GDM1 (cell line): ENCODE measurements around the gene ZNF462.
"Not testable (repeated sequence)": the region's sequence is repeated elsewhere in the genome, so short reads cannot be mapped to it uniquely, and the experiment has no call there.

ENCODE experiments used
- DNase-seq: peaks from one replicate; lab custom pipeline; 2025; lab: John Stamatoyannopoulos, UW

ZNF462 gene

DNA sequence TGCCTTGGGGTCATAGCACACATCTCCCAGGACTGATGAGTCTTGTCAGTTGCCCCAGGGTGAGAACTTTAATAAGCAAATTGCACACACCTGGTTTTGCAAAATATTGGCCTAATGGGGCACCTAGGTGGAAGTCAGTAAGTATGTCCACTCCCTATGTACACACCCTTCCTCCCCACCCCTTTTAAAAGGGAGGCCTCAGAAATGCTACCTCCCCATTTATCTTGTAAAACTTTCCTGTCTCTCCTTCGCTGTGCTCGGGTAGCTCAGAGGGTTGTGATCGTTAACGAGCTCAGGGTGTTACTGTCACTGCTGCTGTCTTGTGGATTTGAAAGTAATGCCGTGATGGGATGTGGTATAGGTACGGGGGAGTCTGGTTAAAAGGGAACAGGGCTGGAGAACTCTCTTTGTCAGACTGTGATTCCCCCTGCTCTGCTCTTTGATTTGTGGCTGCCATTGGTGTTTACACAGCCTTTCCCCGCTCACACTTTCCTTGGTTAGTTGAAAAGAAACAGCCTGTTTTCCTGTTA, 26.2 kb downstream of the ZNF462 start:
- no peak for DNase-seq

- no peak for DNase-seq
Observed at GRCh38 chr9:106890608-106891007, 27.6 kb downstream of the ZNF462 start.

DNA sequence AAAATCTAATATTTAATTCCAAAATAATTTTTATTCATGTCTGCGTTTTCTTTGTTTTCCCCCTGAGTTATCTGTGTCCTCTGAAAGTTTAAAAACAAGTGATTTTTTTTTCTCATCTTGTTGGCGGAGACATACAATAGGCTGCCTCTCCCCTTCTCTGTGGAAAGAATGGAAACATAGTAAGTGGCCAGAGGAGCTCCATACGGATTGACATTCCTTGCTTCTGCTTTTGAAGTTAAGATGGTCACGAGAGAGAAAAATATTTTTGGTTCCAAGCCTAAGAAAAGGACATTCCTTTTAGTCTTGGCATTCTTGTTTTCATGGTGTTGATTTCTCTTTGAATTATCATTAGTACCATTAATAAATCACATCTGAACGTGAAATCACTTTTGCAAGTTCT, 28.3 kb downstream of the ZNF462 start:
- no peak for DNase-seq

DNA sequence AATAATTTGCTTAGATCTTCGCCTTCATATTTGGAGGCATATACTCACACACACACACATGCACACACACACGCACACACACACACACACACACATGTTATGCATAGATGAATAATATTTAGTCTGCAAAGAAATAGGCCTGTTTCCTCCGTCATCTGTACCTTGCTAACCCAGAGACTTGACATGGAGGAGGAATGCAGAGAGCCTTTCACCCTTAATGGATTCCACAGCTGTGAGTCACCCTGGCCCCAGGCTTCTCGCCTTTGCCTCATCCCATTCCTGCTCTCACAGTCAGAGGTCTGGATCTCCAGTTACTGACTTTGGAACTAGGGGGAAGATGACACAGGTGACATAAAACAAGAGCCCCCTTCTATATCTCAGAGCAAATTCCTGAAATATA, 29.7 kb downstream of the ZNF462 start:
- DNase-seq, result no peak

GRCh38 chr9:106893088-106893487, 30.1 kb downstream of the ZNF462 start:
- DNase-seq, result no peak

DNA sequence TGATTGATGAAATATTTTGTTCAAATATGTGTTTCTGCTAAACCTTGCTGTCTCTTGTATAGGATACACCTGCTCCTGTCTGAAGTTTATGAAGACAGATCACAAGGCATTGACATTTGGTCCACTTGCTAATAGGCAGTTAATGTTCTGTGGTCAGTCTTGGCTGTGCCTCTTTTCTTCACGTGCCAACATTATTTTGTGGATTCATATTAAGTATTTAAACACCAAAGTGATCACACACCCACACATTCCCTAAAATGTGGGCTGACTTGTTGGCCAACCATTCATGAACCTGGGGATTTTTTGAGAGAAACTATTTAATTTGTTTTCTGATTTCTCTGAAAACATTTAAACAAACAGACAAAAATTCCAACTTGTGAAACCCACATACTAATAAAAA, 33.7 kb downstream of the ZNF462 start:
- DNase-seq, result no peak

- DNase-seq, result no peak
Observed at GRCh38 chr9:106897236-106897635, 34.3 kb downstream of the ZNF462 start.

DNA sequence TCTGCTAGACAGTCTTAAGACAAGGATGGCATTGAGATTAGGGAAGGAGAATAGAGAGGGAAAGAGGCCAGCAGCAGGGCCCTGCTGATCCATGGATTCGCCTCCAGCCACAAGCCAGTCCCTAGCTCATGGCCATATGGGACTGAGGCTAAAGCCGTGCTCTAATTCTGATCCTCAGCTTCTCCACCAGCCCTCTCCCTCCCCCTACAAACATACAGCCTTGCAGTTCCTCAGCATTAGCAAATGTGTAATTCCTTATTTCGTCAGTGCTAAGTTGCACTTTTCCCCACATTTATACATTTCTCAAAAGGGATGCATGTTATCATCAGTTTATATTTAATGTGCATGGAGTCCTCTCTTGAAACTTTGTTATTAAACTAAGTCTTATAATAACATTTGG, 34.8 kb downstream of the ZNF462 start:
- no peak for DNase-seq

- not testable (repeated sequence) for DNase-seq
Observed at GRCh38 chr9:106900523-106900922, 37.6 kb downstream of the ZNF462 start.

- DNase-seq, result no peak
Observed at GRCh38 chr9:106906129-106906528, 43.2 kb downstream of the ZNF462 start.

DNA sequence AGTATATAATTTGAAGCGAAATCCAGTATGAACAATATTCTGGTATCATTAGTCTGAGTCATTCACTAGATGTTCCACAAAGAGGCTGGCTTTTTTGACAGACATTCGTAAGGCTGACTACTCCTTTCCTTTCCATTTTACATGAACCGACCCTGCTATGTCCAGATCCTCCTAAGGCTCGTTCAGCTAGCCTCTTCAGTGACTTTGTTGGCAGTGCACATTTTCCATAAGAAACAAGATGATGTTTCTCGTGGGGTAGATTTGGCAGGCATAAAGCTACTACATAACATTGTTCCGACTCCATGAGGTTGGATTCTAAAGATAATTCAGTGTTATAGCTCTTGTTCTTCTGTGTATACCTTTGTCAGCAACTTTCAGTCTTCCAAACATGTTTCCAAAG, 49.0 kb downstream of the ZNF462 start:
- no peak for DNase-seq

- DNase-seq, result no peak
Observed at GRCh38 chr9:106913276-106913675, 50.3 kb downstream of the ZNF462 start.

DNA sequence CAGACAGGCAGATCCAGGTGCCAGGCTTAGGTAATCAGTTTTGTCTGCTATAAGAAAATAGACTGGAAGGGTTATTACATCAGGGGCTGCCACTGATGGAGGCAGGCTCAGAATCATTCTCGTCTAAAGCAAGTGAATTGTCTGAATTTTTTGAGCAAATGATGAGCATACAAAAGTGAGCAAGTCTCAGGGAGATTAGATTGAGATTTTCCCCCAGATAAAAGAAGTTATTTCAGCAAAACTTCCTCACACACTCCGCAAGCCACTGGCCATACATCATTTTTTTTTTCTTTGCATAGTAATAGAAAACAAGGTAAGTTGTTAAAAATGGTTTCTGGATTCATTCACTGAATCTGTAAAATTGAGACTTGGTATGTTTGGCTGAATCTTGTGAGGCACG, 52.9 kb downstream of the ZNF462 start:
- DNase-seq, result no peak

DNA sequence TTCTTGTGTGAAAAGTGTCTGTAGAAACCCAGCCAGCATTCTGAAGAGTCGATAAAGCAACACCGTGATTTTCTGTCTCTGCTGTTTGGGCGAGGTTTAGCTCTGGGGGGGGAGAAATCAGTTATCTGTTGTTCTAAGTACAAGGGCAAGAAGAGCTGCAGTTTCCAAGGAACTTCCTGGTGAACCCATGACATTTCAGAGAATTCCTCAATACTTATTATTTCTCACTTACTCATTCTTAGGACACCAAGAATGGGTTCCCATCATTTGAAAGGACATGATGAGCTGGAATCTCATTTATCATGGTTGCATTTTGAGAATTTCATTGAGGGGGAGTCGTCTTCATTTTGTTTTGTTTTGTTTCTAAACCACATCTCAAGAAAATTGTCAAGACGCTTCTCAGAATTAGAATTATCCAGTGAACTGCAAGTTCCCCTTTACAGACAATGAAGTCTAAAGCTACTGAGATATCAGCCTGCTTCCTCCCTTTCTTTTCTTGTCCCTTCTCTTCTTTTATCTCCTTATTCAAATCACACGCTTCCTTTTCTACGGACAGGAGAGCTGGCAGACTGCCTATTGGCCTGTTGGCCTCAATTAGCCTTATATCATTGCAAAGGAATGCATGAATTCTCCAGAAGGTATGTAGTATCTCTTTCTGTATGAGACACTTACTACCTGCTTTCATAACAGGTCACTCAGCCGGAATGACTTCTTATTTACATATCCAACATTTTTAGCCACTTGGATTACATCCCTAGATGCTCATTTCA, 53.7 kb downstream of the ZNF462 start:
- DNase-seq, result no peak

GRCh38 chr9:106918825-106919509, 56.0 kb downstream of the ZNF462 start:
- DNase-seq, result no peak

DNA sequence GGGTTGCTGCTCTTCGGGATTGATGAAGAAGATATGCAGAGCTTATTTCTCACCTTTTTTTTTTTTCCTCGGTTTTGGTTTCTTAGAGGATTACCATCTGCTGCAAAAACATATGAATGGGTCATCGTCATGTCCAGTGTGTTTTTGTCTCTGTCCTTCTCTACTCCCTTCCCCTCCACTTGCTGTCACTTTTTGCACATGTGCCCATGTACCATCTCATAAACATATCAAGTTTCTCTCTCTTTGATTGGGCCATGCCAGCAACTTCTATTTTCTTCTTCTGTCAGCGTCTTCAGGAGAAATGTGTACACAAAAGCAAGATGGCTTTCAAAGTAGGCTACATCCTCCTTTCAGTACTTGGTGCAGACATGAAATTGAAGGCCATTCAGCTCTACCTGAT, 57.1 kb downstream of the ZNF462 start:
- DNase-seq, result no peak

- no peak for DNase-seq
Observed at GRCh38 chr9:106920701-106921283, 57.8 kb downstream of the ZNF462 start.

- no peak for DNase-seq
Observed at GRCh38 chr9:106921341-106921899, 58.5 kb downstream of the ZNF462 start.

DNA sequence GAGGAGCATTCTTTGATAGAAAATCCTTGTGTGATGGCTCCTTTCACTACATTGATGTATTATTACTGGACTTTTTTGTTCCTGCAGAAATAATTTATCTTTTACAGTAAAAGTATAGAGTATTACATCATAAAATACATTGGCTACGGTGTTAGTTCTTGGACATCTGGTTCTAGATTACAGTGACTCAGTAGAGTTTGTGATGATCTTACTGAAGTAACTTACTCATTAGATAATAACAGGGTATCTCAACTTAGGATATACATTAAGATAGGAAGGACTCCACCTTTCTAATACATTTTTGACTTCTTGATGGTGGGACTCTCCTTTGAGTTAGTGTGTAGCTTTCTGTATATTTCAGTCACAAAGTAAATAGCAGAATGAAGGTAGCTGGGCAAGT, 59.1 kb downstream of the ZNF462 start:
- no peak for DNase-seq

DNA sequence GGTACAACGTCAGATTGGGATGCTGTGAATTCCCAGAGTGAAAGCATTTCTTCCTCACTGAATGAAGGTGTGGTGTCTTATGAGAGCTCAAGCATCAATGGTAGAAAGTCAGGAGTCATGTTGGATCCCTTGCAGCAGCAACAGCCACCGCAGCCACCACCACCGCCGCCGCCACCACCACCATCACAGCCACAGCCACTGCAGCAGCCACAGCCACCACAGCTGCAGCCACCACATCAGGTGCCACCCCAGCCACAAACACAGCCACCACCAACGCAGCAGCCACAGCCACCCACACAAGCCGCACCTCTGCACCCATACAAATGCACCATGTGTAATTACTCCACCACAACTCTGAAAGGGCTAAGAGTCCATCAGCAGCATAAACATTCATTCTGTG, 62.4 kb downstream of the ZNF462 start:
- no peak for DNase-seq

- DNase-seq, result no peak
Observed at GRCh38 chr9:106927916-106928315, 65.0 kb downstream of the ZNF462 start.

DNA sequence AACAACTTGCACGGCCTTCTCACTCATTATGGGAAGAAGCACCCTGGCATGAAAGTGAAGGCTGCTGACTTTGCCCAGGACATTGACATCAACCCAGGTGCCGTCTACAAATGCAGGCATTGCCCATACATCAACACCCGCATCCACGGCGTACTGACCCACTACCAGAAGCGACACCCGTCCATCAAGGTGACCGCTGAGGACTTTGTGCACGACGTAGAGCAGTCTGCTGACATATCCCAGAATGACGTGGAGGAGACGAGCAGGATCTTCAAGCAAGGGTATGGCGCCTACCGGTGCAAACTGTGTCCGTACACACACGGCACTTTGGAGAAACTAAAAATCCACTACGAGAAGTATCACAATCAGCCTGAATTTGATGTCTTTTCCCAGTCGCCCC, 65.4 kb downstream of the ZNF462 start:
- DNase-seq, result no peak
